ENCODE measurements around the gene OR10W1. TPM values are rescaled to one million over a fixed set of nuclear protein-coding genes. Genes with fewer than 3 reads are reported as not detected.

Gene OR10W1
- not detected for polyA plus RNA-seq (2013, experiment 1 of 4)
- not detected for polyA plus RNA-seq (2013, experiment 2 of 4)
- polyA plus RNA-seq (2013, experiment 3 of 4): not detected
- not detected for polyA plus RNA-seq (2013, experiment 4 of 4)

DNA sequence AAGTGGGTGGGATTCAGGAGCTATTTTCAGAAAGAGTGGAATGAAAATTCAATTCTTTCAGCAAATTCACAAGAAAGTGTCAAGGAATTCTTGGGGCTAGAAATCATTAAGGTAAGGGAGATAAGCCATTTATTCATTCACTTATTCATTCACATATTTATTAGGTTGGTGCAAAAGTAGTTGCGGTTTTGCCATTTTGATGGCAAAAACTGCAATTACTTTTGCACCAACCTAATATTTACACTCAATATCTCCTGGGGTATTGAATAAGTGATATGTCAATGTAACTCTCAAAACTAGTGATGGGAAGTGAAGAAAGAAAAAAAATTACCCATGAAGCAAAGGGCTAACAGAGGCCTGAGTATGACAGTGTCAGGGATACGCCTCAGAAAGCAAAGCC lies at the start of gene OR10W1:
OR10W1 (minus strand) TSS at position 119 of the 400 bp plus-strand sequence. CDS start 402 bp downstream, outside the sequence.
- 79 to 89% methylated on average over 1 of the region's 2 CpGs for WGBS, 2 experiments
- Histone ChIP-seq H3K4me1 (ENCODE audit: control insufficient read depth, insufficient read depth, low read length) (no peaks in the 10 kb centered on the region), H3K27me3 (ENCODE audit: control insufficient read depth, insufficient read depth, low read length, poor library complexity, severe bottlenecking) (no peaks in the 10 kb centered on the region), H3K4me3 (ENCODE audit: insufficient read depth, low read depth, low read length) (no peak within 1 kb of the TSS), H3K27ac (ENCODE audit: insufficient read depth, low read depth, low read length, poor library complexity, severe bottlenecking) (no peak within 1 kb of the TSS), H3K36me3 (ENCODE audit: control insufficient read depth, insufficient read depth, low read length) (no peaks in the 10 kb centered on the region), H3K9me3 (ENCODE audit: control insufficient read depth, low read length) (no peaks in the 10 kb centered on the region)

DNA sequence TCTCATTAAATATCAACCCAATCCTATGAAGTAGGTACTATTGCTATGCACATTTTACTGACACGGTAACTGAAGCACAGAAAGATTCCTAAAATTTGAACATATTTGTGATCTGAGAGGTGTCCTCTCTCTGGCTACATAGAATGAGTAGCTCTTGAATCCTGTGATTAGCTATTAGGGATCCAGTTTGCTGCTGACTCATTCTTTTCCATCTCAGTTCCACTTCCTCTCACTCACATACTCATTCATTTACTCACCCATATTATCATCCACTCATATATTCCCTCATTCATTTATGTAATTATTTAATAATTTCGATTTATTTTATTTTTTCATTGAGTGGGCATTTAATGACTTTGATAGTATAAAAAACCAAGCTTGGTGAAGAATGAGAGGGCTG lies 48.1 kb upstream of the OR10W1 start:
- Histone ChIP-seq H3K4me3 (ENCODE audit: insufficient read depth, low read depth, low read length) (no peak overlapping the region), H3K27me3 (ENCODE audit: control insufficient read depth, insufficient read depth, low read length, poor library complexity, severe bottlenecking) (no peaks in the 10 kb centered on the region), H3K9me3 (ENCODE audit: control insufficient read depth, low read length) (no peaks in the 10 kb centered on the region), H3K27ac (ENCODE audit: insufficient read depth, low read depth, low read length, poor library complexity, severe bottlenecking) (no peak overlapping the region), H3K36me3 (ENCODE audit: control insufficient read depth, insufficient read depth, low read length) (no peaks in the 10 kb centered on the region), H3K4me1 (ENCODE audit: control insufficient read depth, insufficient read depth, low read length) (no peaks in the 10 kb centered on the region)
- WGBS, 2 experiments: 94 to 100% methylated on average over 1 of the region's 2 CpGs

DNA sequence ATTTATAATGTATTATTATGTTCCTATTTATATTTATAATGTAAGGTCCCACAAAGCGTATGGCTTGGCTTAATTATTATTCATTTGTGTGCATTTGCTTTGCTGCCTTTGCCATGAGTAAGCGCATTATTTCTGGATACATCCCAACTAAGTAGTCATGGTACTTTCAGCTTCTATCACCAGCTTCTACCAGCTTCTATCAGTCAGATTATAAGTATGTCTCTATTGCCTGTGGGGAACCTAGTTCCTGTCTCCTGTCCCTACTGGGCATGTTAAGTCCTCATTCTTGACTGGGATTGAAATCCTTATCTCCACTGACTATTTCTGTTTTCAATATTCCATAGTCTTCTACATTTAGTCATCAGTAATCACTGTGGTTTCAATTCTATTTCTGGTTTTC lies 33.5 kb upstream of the OR10W1 start:
- Histone ChIP-seq H3K4me3 (ENCODE audit: insufficient read depth, low read depth, low read length) (no peak overlapping the region), H3K27me3 (ENCODE audit: control insufficient read depth, insufficient read depth, low read length, poor library complexity, severe bottlenecking) (no peaks in the 10 kb centered on the region), H3K36me3 (ENCODE audit: control insufficient read depth, insufficient read depth, low read length) (no peaks in the 10 kb centered on the region), H3K27ac (ENCODE audit: insufficient read depth, low read depth, low read length, poor library complexity, severe bottlenecking) (no peak overlapping the region), H3K4me1 (ENCODE audit: control insufficient read depth, insufficient read depth, low read length) (no peaks in the 10 kb centered on the region), H3K9me3 (ENCODE audit: control insufficient read depth, low read length) (no peaks in the 10 kb centered on the region)
- 90 to 94% methylated on average over 1 to 2 of the region's 2 CpGs for WGBS, 2 experiments

DNA sequence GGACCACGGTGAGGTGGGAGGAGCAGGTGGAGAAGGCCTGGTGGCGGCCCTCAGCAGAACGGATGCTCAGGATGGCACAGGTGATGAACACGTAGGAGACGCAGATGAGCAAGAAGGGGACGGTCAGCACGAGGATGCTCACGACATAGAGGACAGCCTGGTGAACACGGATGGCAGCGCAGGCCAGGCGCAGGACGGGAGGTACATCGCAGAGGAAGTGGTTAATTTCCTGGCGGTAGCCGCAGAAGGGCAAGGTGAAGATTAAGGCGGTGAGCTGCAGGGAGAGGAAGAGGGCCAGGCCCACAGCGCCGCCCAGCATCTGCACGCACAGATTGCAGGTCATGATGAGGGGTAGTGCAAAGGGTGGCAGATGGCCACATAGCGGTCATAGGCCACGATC lies 24.0 kb upstream of the OR10W1 start:
- Histone ChIP-seq H3K27ac (ENCODE audit: insufficient read depth, low read depth, low read length, poor library complexity, severe bottlenecking) (no peak overlapping the region), H3K27me3 (ENCODE audit: control insufficient read depth, insufficient read depth, low read length, poor library complexity, severe bottlenecking) (no peaks in the 10 kb centered on the region), H3K4me3 (ENCODE audit: insufficient read depth, low read depth, low read length) (no peak overlapping the region), H3K36me3 (ENCODE audit: control insufficient read depth, insufficient read depth, low read length) (no peaks in the 10 kb centered on the region), H3K9me3 (ENCODE audit: control insufficient read depth, low read length) (no peaks in the 10 kb centered on the region), H3K4me1 (ENCODE audit: control insufficient read depth, insufficient read depth, low read length) (no peaks in the 10 kb centered on the region)
- WGBS, 2 experiments: 94 to 95% methylated on average over 21 of the region's 21 CpGs

GRCh38 chr11:58289266-58289665 lies 21.2 kb upstream of the OR10W1 start:
- 83 to 95% methylated on average over 2 to 3 of the region's 4 CpGs for WGBS, 2 experiments
- H3K9me3 ChIP-seq (ENCODE audit: control insufficient read depth, low read length): no peaks in the 10 kb centered on the region

GRCh38 chr11:58286249-58286648 lies 18.2 kb upstream of the OR10W1 start:
- 29% methylated on average over 1 of the region's 1 CpG; no CpG with 5 or more reads in 1 of the 2 experiments for WGBS, 2 experiments
- no peak overlapping the region for H3K4me3 ChIP-seq (ENCODE audit: insufficient read depth, low read depth, low read length)
- H3K9me3 ChIP-seq (ENCODE audit: control insufficient read depth, low read length): no peaks in the 10 kb centered on the region
- H3K4me1 ChIP-seq (ENCODE audit: control insufficient read depth, insufficient read depth, low read length): no peaks in the 10 kb centered on the region
- no peak overlapping the region for H3K27ac ChIP-seq (ENCODE audit: insufficient read depth, low read depth, low read length, poor library complexity, severe bottlenecking)
- no peaks in the 10 kb centered on the region for H3K36me3 ChIP-seq (ENCODE audit: control insufficient read depth, insufficient read depth, low read length)
- H3K27me3 ChIP-seq (ENCODE audit: control insufficient read depth, insufficient read depth, low read length, poor library complexity, severe bottlenecking): no peaks in the 10 kb centered on the region

More at GRCh38 chr11:58289266-58289665, 21.2 kb upstream of the OR10W1 start:
- no peaks in the 10 kb centered on the region for H3K4me1 ChIP-seq (ENCODE audit: control insufficient read depth, insufficient read depth, low read length)
- no peaks in the 10 kb centered on the region for H3K36me3 ChIP-seq (ENCODE audit: control insufficient read depth, insufficient read depth, low read length)
- H3K27me3 ChIP-seq (ENCODE audit: control insufficient read depth, insufficient read depth, low read length, poor library complexity, severe bottlenecking): no peaks in the 10 kb centered on the region
- no peak overlapping the region for H3K4me3 ChIP-seq (ENCODE audit: insufficient read depth, low read depth, low read length)
- no peak overlapping the region for H3K27ac ChIP-seq (ENCODE audit: insufficient read depth, low read depth, low read length, poor library complexity, severe bottlenecking)

- 81 to 90% methylated on average over 5 of the region's 5 CpGs for WGBS, 2 experiments
- no peak overlapping the region for H3K27ac ChIP-seq (ENCODE audit: insufficient read depth, low read depth, low read length, poor library complexity, severe bottlenecking)
- H3K4me3 ChIP-seq (ENCODE audit: insufficient read depth, low read depth, low read length): no peak overlapping the region
- H3K27me3 ChIP-seq (ENCODE audit: control insufficient read depth, insufficient read depth, low read length, poor library complexity, severe bottlenecking): no peaks in the 10 kb centered on the region
- no peaks in the 10 kb centered on the region for H3K9me3 ChIP-seq (ENCODE audit: control insufficient read depth, low read length)
- no peaks in the 10 kb centered on the region for H3K4me1 ChIP-seq (ENCODE audit: control insufficient read depth, insufficient read depth, low read length)
- H3K36me3 ChIP-seq (ENCODE audit: control insufficient read depth, insufficient read depth, low read length): no peaks in the 10 kb centered on the region
Measured at GRCh38 chr11:58285483-58286040, 17.5 kb upstream of the OR10W1 start.

GRCh38 chr11:58276151-58276550 lies 8.1 kb upstream of the OR10W1 start:
- H3K4me1 ChIP-seq (ENCODE audit: control insufficient read depth, insufficient read depth, low read length): no peaks in the 10 kb centered on the region
- no peaks in the 10 kb centered on the region for H3K27me3 ChIP-seq (ENCODE audit: control insufficient read depth, insufficient read depth, low read length, poor library complexity, severe bottlenecking)
- no peaks in the 10 kb centered on the region for H3K9me3 ChIP-seq (ENCODE audit: control insufficient read depth, low read length)
- no peak overlapping the region for H3K27ac ChIP-seq (ENCODE audit: insufficient read depth, low read depth, low read length, poor library complexity, severe bottlenecking)
- H3K36me3 ChIP-seq (ENCODE audit: control insufficient read depth, insufficient read depth, low read length): no peaks in the 10 kb centered on the region
- H3K4me3 ChIP-seq (ENCODE audit: insufficient read depth, low read depth, low read length): no peak overlapping the region
- WGBS, 2 experiments: 62 to 70% methylated on average over 1 of the region's 1 CpG

DNA sequence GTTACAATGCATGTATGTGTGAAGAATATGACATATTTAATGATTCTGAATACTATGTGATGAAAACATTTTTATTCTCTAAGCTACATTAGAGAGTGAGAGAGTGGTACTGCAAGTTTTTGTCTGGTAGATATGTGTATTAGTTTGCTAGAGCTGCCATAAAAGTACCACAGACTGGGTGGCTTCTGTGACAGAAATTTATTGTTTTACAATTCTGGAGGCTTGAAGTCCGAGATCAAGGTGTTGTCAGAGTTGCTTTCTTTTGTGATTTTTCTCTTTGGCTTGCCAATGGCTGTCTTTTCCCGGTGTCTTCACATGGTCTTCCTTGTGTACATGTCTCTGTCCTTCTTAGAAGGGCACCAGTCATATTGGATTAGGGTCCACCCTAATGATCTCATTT lies 6.9 kb upstream of the OR10W1 start:
- no peak overlapping the region for H3K27ac ChIP-seq (ENCODE audit: insufficient read depth, low read depth, low read length, poor library complexity, severe bottlenecking)
- H3K27me3 ChIP-seq (ENCODE audit: control insufficient read depth, insufficient read depth, low read length, poor library complexity, severe bottlenecking): no peaks in the 10 kb centered on the region
- H3K36me3 ChIP-seq (ENCODE audit: control insufficient read depth, insufficient read depth, low read length): no peaks in the 10 kb centered on the region
- 76 to 80% methylated on average over 2 of the region's 2 CpGs for WGBS, 2 experiments
- H3K9me3 ChIP-seq (ENCODE audit: control insufficient read depth, low read length): no peaks in the 10 kb centered on the region
- H3K4me1 ChIP-seq (ENCODE audit: control insufficient read depth, insufficient read depth, low read length): no peaks in the 10 kb centered on the region
- no peak overlapping the region for H3K4me3 ChIP-seq (ENCODE audit: insufficient read depth, low read depth, low read length)

- Histone ChIP-seq H3K36me3 (ENCODE audit: control insufficient read depth, insufficient read depth, low read length) (no peaks in the 10 kb centered on the region), H3K4me3 (ENCODE audit: insufficient read depth, low read depth, low read length) (no peak overlapping the region), H3K4me1 (ENCODE audit: control insufficient read depth, insufficient read depth, low read length) (no peaks in the 10 kb centered on the region), H3K27ac (ENCODE audit: insufficient read depth, low read depth, low read length, poor library complexity, severe bottlenecking) (no peak overlapping the region), H3K9me3 (ENCODE audit: control insufficient read depth, low read length) (no peaks in the 10 kb centered on the region), H3K27me3 (ENCODE audit: control insufficient read depth, insufficient read depth, low read length, poor library complexity, severe bottlenecking) (no peaks in the 10 kb centered on the region)
- 87 to 100% methylated on average over 1 to 2 of the region's 2 CpGs for WGBS, 2 experiments
Measured at GRCh38 chr11:58259983-58260382, 8.1 kb downstream of the OR10W1 start.

Measured in ectodermal cell (in vitro differentiated cells).